ENCODE data around the gene HIVEP2. TPM values are rescaled to one million over a fixed set of nuclear protein-coding genes. Genes with fewer than 3 reads are reported as not detected.

HIVEP2 gene
- total RNA-seq, 1 experiment from 2014 or later, result 4.2 TPM

GRCh38 chr6:142874676-142875075 lies 70.3 kb downstream of the HIVEP2 start:
- no peak overlapping the region for H2BK20ac ChIP-seq (ENCODE audit: low read depth, low read length, poor library complexity, severe bottlenecking)
- no peak overlapping the region for H2AFZ ChIP-seq (ENCODE audit: low read length)
- no peak overlapping the region for H4K5ac ChIP-seq (ENCODE audit: insufficient read length, low read depth, low read length)
- H3K14ac ChIP-seq (ENCODE audit: insufficient read depth, low read length), result no peak overlapping the region
- no peak overlapping the region for H3K9ac ChIP-seq (ENCODE audit: extremely low read depth, insufficient read length, low read length)
- no CpG with 5 or more reads among the region's 1 CpG for WGBS (ENCODE audit: extremely low coverage, insufficient read length, low lambda C conversion rate)
- no peak overlapping the region for H3K4me3 Mint-ChIP-seq
- peaks cover 12 to 14% of the 10 kb centered on the region in 2 experiments for H3K4me1 Mint-ChIP-seq
- H3K9me3 ChIP-seq (ENCODE audit: control insufficient read depth, low read depth, low read length), result no peaks in the 10 kb centered on the region
- H3T11ph ChIP-seq (ENCODE audit: low read length), result no peak overlapping the region
- H3K56ac ChIP-seq (ENCODE audit: insufficient read length, low read depth, low read length), result no peak overlapping the region
- no peak for DNase-seq
- H4K91ac ChIP-seq (ENCODE audit: insufficient read length, low read depth, low read length), result no peak overlapping the region
- TF ChIP-seq, protein P1, sequence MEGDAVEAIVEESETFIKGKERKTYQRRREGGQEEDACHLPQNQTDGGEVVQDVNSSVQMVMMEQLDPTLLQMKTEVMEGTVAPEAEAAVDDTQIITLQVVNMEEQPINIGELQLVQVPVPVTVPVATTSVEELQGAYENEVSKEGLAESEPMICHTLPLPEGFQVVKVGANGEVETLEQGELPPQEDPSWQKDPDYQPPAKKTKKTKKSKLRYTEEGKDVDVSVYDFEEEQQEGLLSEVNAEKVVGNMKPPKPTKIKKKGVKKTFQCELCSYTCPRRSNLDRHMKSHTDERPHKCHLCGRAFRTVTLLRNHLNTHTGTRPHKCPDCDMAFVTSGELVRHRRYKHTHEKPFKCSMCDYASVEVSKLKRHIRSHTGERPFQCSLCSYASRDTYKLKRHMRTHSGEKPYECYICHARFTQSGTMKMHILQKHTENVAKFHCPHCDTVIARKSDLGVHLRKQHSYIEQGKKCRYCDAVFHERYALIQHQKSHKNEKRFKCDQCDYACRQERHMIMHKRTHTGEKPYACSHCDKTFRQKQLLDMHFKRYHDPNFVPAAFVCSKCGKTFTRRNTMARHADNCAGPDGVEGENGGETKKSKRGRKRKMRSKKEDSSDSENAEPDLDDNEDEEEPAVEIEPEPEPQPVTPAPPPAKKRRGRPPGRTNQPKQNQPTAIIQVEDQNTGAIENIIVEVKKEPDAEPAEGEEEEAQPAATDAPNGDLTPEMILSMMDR (conservative IDR thresholded peaks at IDR 0.05), result no peak
- no peak overlapping the region for H2BK5ac ChIP-seq (ENCODE audit: insufficient read length, low read length)
- H3K4me2 ChIP-seq (ENCODE audit: insufficient read depth, insufficient read length, low read length), result no peak overlapping the region
- H3K4ac ChIP-seq (ENCODE audit: low read depth, low read length), result no peak overlapping the region
- H3K18ac ChIP-seq (ENCODE audit: insufficient read length, low read depth, low read length), result no peak overlapping the region
- peak overlapping the region in 1 of 3 experiments; percentile 87; a peak in 2 of 7 replicates for H3K27ac Mint-ChIP-seq
- H3K27me3 ChIP-seq (ENCODE audit: insufficient read depth, low read length), result no peaks in the 10 kb centered on the region
- no peak overlapping the region for H3K27ac ChIP-seq (ENCODE audit: insufficient read length, low read depth, low read length)
- H3K27me3 Mint-ChIP-seq (ENCODE audit: low read depth), result no peaks in the 10 kb centered on the region
- no peak overlapping the region for H2BK15ac ChIP-seq (ENCODE audit: low read depth, low read length)
- no peak overlapping the region for H2BK12ac ChIP-seq (ENCODE audit: insufficient read length, low read depth, low read length)
- no peaks in the 10 kb centered on the region for H4K20me1 ChIP-seq (ENCODE audit: control insufficient read depth, insufficient read depth, insufficient read length)
- H3K79me2 ChIP-seq (ENCODE audit: insufficient read depth, low read length), result no peaks in the 10 kb centered on the region
- no peak overlapping the region for H3K23ac ChIP-seq (ENCODE audit: insufficient read length, low read depth, low read length)
- H3K9me3 Mint-ChIP-seq, result no peaks in the 10 kb centered on the region
- H2AK5ac ChIP-seq (ENCODE audit: insufficient read length, low read length), result no peak overlapping the region
- H4K8ac ChIP-seq (replicated peaks; ENCODE audit: insufficient read length, low read depth, low read length), result no peak overlapping the region
- peaks cover 9% of the 10 kb centered on the region; the same call in 1 of the 2 replicates for H3K4me1 ChIP-seq (ENCODE audit: insufficient read depth, low read length)
- H3K79me1 ChIP-seq (ENCODE audit: insufficient read depth, low read depth, low read length, poor library complexity, severe bottlenecking), result no peaks in the 10 kb centered on the region
- H3K36me3 Mint-ChIP-seq (ENCODE audit: insufficient read depth in 1 of 3, low read depth in 3 of 3), result no peaks in the 10 kb centered on the region
- no peaks in the 10 kb centered on the region for H3K23me2 ChIP-seq (ENCODE audit: insufficient read length, low read depth, low read length, poor library complexity, severe bottlenecking)
- no peak overlapping the region for H2BK120ac ChIP-seq (ENCODE audit: low read depth, low read length, poor library complexity, severe bottlenecking)
